HEK293T (cell line): ENCODE measurements around the gene C4orf46.

Experiments used
- ARNT ChIP-seq: fragments of 450-650 bp; IDR thresholded peaks from 2 replicates; pipeline ENCODE4 v1.6.1; 2017; ENCODE audit warnings: mild to moderate bottlenecking
- CTBP1 ChIP-seq: fragments of 450-650 bp; IDR thresholded peaks from 2 replicates; pipeline ENCODE4 v1.6.1; 2016; ENCODE audit warnings: borderline replicate concordance
- FOXK2 ChIP-seq: fragments of 450-650 bp; IDR thresholded peaks from 2 replicates; pipeline ENCODE4 v1.6.1; 2016; ENCODE audit warnings: mild to moderate bottlenecking
- FOXM1 ChIP-seq: fragments of 450-650 bp; IDR thresholded peaks from 2 replicates; pipeline ENCODE4 v1.6.1; 2017; ENCODE audit warnings: mild to moderate bottlenecking, borderline replicate concordance
- NFRKB ChIP-seq: fragments of 450-650 bp; IDR thresholded peaks from 2 replicates; pipeline ENCODE4 v1.6.1; 2016; ENCODE audit warnings: mild to moderate bottlenecking, moderate library complexity
- SP1 ChIP-seq: fragments of 450-650 bp; IDR thresholded peaks from 2 replicates; pipeline ENCODE4 v1.6.1; 2017
- SUZ12 ChIP-seq: fragments of 450-650 bp; IDR thresholded peaks from 2 replicates; pipeline ENCODE4 v1.6.1; 2016; ENCODE audit warnings: mild to moderate bottlenecking
- TARDBP ChIP-seq: fragments of 450-650 bp; IDR thresholded peaks from 2 replicates; pipeline ENCODE4 v1.6.1; 2016
- ZNF384 ChIP-seq: fragments of 450-650 bp; IDR thresholded peaks from 2 replicates; pipeline ENCODE4 v1.6.1; 2016
- TF ChIP-seq, protein P1 (sequence below): fragments of 450-650 bp; IDR thresholded peaks from 2 replicates; pipeline ENCODE4 v1.6.1; 2016

DNA sequence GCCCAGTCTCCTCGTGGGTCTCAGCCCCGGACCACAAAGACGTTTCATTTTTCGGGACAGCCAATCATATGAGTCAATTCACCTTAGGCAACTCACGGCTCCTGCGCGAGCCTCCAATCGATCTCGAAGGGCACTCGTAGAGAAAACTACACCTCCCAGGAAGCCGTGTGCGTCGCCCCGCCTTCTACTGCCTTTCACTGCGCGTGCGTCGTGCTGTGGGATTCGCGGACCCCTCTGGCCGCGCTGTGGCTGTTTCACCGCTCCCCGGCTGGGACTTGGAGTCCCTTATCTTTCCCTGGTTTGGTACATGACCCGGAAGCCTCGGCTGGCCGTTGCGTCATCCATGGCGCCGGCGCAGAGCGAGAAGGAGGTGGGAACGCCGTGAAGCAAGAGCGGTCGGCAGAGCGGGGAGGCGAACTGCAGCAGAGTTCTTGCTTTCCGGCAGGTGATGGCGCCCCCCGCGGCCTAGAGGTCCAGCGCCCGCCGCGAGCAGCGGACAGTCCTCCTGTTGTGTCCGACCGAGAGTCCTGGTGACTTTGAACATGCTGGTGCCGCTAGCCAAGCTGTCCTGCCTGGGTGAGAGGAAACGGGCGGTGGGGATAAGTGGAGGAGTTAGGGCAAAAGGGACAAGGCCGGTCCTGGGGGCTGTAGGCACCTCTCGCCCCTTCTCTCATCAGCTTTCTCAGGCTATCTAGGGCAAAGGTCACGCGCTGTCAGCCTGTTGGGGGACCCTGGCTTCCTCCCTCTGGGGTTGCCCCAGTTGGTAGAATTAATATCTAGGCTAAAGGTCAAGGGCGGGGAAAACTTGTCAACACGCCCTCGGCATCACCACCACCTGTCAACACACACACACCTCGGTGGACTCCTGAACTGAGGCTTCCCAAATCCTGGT, 474 bp upstream of the C4orf46 start, which contains the start of gene ETFDH:
- TF ChIP-seq SP1 (no peak), CTBP1 (no peak), SUZ12 (no peak), NFRKB (no peak), TARDBP (no peak), ZNF384 (no peak), FOXK2 (no peak), ARNT (no peak), FOXM1 (no peak)
- TF ChIP-seq, protein P1, sequence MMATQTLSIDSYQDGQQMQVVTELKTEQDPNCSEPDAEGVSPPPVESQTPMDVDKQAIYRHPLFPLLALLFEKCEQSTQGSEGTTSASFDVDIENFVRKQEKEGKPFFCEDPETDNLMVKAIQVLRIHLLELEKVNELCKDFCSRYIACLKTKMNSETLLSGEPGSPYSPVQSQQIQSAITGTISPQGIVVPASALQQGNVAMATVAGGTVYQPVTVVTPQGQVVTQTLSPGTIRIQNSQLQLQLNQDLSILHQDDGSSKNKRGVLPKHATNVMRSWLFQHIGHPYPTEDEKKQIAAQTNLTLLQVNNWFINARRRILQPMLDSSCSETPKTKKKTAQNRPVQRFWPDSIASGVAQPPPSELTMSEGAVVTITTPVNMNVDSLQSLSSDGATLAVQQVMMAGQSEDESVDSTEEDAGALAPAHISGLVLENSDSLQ, result peak; percentile 78
